ENCODE measurements around the gene RELA. TPM values are rescaled to one million over a fixed set of nuclear protein-coding genes. Genes with fewer than 3 reads are reported as not detected.

RELA gene
- total RNA-seq: 35.7 and 42.7 TPM in 2 replicates

GRCh38 chr11:65662799-65663638, at the start of gene RELA:
RELA (minus strand) TSS chr11:65662916; CDS start chr11:65662832, 84 bp downstream.

GRCh38 chr11:65711785-65712632, 49.3 kb upstream of the RELA start, which contains the start of gene KAT5:
KAT5 (plus strand) TSS chr11:65712252; CDS start chr11:65712268, 16 bp downstream.

GRCh38 chr11:65637794-65638419, 24.8 kb downstream of the RELA start, which contains the start of gene SIPA1:
SIPA1 (plus strand) TSS chr11:65638101; CDS start chr11:65640922, 2,821 bp downstream.

GRCh38 chr11:65615229-65615949, 47.3 kb downstream of the RELA start, which contains the start of gene PCNX3:
PCNX3 (plus strand) TSS chr11:65615776; CDS start chr11:65616312, 536 bp downstream.

Small RNAs within 50 kb of the gene (small RNA-seq; reads per million reads assigned to genes)
- gene MIR4489: not detected
- not detected for gene MIR4690
- not detected for gene RN7SL309P

Other genes starting within 250 kb of the RELA start
- 141 and 249 TPM in 2 replicates for gene NEAT1, start 240.1 kb downstream of the RELA start, total RNA-seq
- gene MALAT1, start 163.9 kb downstream of the RELA start, total RNA-seq: 9,374 and 20,355 TPM in 2 replicates
- 134 and 143 TPM in 2 replicates for gene SCYL1, start 137.8 kb downstream of the RELA start, total RNA-seq
- gene LTBP3, start 104.6 kb downstream of the RELA start, total RNA-seq: 31.7 and 46.3 TPM in 2 replicates
- gene ZNRD2, start 92.4 kb downstream of the RELA start, total RNA-seq: 38.9 and 61.1 TPM in 2 replicates
- gene FAM89B, start 90.4 kb downstream of the RELA start, total RNA-seq: 33.0 and 36.5 TPM in 2 replicates
- 23.9 and 29.1 TPM in 2 replicates for gene EHBP1L1, start 86.9 kb downstream of the RELA start, total RNA-seq
- gene KCNK7, start 67.1 kb downstream of the RELA start, total RNA-seq: 0.54 TPM in 1 of 2 replicates, not detected in the other
- gene MAP3K11, start 48.7 kb downstream of the RELA start, total RNA-seq: 31.3 and 36.5 TPM in 2 replicates
- gene PCNX3, start 47.1 kb downstream of the RELA start, total RNA-seq: 28.3 and 47.3 TPM in 2 replicates
- 32.2 and 37.7 TPM in 2 replicates for gene SIPA1, start 24.8 kb downstream of the RELA start, total RNA-seq
- 53.2 and 67.1 TPM in 2 replicates for gene KAT5, start 49.3 kb upstream of the RELA start, total RNA-seq
- gene RNASEH2C, start 57.9 kb upstream of the RELA start, total RNA-seq: 24.7 and 37.1 TPM in 2 replicates
- gene AP5B1, start 118.1 kb upstream of the RELA start, total RNA-seq: 17.0 and 20.0 TPM in 2 replicates
- gene OVOL1, start 124.1 kb upstream of the RELA start, total RNA-seq: 1.3 and 2.0 TPM in 2 replicates
- gene SNX32, start 171.0 kb upstream of the RELA start, total RNA-seq: 1.1 and 5.5 TPM in 2 replicates
- gene CFL1, start 195.3 kb upstream of the RELA start, total RNA-seq: 397 and 949 TPM in 2 replicates
- gene MUS81, start 197.5 kb upstream of the RELA start, total RNA-seq: 42.0 and 54.2 TPM in 2 replicates
- gene EFEMP2, start 209.9 kb upstream of the RELA start, total RNA-seq: 39.4 and 68.7 TPM in 2 replicates
- gene CTSW, start 216.9 kb upstream of the RELA start, total RNA-seq: 0.79 TPM in 1 of 2 replicates, not detected in the other
- 110 and 165 TPM in 2 replicates for gene FIBP, start 225.6 kb upstream of the RELA start, total RNA-seq
- gene CCDC85B, start 227.8 kb upstream of the RELA start, total RNA-seq: 23.2 and 30.0 TPM in 2 replicates
- gene FOSL1, start 237.5 kb upstream of the RELA start, total RNA-seq: 1.1 and 1.2 TPM in 2 replicates